ENCODE data around the gene CUX1.

- TF ChIP-seq CTCF (IDR thresholded peaks at IDR 0.05; ENCODE audit: low read depth, low read length, poor library complexity, severe bottlenecking) (no peak), EZH2phosphoT487 (IDR thresholded peaks at IDR 0.05; ENCODE audit: borderline replicate concordance, low read length) (no peak)
Observed at GRCh38 chr7:102004848-102005247, 187.4 kb downstream of the CUX1 start.
